ENCODE measurements around the gene PGRMC2.

The PGRMC2 gene

DNA sequence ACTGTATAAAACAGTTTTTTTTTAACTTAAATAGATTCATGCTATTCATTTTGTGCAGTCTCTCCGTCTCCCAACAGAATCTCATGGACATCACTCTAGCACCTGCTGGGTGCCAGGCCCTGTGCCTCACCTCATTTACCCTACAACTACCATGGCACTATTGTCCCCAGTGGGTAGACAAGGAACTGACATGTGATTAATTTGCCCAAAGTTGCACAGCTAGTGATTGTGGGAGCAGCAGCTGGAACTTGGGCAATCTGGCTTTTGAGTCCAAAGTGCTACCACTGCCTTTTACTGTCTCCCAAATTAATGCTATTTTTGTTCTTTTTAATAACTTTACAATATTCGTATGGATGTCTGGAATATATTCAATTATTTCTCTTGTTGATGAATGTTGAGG lies 11.2 kb upstream of the PGRMC2 start:
- TF ChIP-seq, protein P1, sequence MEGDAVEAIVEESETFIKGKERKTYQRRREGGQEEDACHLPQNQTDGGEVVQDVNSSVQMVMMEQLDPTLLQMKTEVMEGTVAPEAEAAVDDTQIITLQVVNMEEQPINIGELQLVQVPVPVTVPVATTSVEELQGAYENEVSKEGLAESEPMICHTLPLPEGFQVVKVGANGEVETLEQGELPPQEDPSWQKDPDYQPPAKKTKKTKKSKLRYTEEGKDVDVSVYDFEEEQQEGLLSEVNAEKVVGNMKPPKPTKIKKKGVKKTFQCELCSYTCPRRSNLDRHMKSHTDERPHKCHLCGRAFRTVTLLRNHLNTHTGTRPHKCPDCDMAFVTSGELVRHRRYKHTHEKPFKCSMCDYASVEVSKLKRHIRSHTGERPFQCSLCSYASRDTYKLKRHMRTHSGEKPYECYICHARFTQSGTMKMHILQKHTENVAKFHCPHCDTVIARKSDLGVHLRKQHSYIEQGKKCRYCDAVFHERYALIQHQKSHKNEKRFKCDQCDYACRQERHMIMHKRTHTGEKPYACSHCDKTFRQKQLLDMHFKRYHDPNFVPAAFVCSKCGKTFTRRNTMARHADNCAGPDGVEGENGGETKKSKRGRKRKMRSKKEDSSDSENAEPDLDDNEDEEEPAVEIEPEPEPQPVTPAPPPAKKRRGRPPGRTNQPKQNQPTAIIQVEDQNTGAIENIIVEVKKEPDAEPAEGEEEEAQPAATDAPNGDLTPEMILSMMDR (conservative IDR thresholded peaks at IDR 0.05) = no peak
- H3K27ac ChIP-seq = no peak overlapping the region

DNA sequence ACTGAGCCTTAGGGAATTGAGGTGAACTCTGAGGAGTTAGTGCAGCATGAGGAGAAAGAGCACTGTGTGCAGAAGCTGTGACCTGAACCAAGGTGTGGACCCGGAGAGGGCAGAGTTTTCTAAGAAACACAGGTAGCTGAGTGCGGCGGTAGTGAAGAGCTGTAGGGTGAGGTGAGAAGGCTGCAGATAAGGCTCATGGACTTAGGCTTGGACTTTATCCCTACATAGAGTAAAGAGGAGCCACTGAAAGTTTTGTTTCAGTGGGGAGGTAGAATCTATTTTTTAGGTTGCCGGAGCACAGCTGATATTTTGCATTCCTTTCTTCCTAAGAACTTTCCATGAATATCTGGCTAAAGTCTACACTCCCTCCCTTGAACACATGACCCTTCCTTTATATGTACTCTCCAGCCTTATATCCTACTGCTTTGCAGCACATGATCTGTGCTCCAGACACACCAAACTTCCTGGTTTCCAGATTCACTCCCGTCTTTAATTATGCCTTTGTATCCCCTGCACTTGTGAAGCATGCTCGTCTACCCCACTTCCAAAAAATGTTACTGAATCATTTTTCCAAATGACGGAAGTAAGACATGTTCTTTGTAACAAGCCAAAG lies 10.6 kb upstream of the PGRMC2 start:
- TF ChIP-seq, protein P1 (conservative IDR thresholded peaks at IDR 0.05) = no peak
- no peak overlapping the region for H3K27ac ChIP-seq

DNA sequence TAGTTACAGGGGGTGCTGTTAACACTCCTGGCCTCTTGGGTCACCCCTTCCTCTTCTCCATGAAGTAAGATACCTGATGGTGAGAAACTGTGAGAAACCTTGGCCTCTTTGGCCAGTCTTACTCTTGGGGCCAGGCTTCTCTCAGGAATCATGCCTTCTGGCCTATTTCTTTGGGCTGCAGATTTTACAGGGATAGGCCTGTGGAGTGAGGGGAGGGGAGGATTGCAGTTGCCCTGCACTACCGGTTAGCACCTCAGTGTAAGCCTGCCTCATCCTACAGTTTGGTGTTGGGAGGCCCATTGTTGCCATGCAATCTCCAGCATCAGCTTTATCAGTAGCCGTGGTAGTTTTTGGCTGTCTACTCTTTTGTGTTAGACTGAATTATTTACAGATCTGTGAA lies 7.6 kb upstream of the PGRMC2 start:
- no peak overlapping the region for H3K27ac ChIP-seq
- TF ChIP-seq, protein P1 (conservative IDR thresholded peaks at IDR 0.05) = no peak

DNA sequence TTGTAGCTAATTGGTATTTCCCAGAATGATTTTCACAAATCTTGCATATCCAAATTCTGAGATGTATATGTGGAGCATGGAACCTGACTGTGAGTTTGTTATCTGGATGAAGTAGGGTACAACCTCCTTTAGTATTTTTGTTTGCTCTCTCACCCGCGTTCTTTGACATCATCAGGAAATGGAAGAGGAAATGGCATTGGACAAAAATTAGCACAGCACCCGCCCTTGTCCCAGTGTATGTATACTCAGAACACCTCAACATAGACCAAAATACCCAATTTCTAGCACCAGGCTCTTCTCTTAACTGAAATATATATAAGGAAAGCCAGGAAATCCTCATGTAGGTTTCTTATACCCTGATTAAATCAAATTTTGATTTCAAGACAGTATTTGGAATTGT lies 6.9 kb upstream of the PGRMC2 start:
- H3K27ac ChIP-seq = no peak overlapping the region
- TF ChIP-seq, protein P1 (conservative IDR thresholded peaks at IDR 0.05) = no peak

DNA sequence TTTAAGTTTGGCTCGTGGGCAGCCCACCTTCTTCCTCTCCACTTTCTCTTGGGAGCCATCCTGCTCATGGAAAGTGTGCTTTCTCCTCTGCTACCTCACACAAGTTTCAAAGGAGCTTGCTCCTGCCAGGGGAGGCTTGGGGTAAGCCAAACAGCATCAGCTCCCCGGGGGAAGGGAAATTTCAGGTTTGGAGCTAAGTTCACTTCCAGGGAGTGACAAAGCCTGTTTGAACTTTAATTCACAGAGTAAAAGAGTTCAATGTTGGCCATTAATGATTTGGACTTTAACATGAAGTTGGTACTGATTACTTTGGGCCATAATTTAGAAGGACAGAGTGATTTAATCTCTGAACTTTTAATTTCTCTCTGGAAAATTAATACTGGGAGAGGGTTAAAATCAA lies 4.7 kb upstream of the PGRMC2 start:
- TF ChIP-seq, protein P1 (conservative IDR thresholded peaks at IDR 0.05) = no peak

DNA sequence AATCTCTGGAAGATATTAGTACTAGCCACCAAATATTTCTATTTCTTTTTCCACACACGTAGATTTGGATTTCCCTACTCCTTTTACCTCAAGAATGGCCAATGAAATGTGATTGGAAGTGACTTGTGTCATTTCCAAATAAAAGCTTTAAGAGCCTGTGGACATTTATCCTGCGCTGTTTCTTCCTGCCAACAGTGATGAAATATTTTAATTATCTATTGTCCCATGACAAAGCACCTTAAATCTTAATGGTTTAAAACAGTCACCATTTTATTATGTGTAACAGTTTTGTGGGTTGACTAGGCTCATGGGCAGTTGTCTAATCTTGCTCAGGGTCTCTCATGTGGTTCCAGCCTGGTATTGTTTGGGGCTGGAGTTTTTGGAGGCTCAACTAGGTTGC lies 3.5 kb upstream of the PGRMC2 start:
- TF ChIP-seq, protein P1 (conservative IDR thresholded peaks at IDR 0.05) = no peak
- H3K27ac ChIP-seq = no peak overlapping the region

More for the DNA sequence above, 4.7 kb upstream of the PGRMC2 start:
- H3K27ac ChIP-seq = no peak overlapping the region

DNA sequence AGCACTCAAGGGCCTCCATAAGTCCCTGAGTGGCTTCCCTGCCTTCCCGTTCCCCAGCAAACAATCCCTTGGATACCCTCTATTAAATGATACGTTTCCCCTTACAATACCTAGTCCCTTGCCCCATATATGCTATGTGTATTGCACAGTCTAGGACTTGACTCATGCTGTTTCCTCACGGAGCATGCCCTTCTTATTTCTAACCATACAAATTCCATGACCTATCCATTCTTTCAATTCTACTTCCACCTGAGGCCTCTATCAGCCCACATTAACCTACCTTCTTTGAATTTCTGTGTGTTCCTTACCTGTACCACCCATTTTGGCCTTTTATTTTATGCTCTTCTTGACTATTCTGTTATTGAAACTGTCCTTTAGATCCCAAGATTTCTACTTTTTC lies 2.9 kb upstream of the PGRMC2 start:
- no peak overlapping the region for H3K27ac ChIP-seq
- TF ChIP-seq, protein P1 (conservative IDR thresholded peaks at IDR 0.05) = no peak

All from VCaP (cell line).